SU-DHL-6 (cell line): ENCODE measurements around the gene NPAP1.
"Not testable (repeated sequence)": the region's sequence is repeated elsewhere in the genome, so short reads cannot be mapped to it uniquely, and the experiment has no call there.

ENCODE experiments used
- H2AFZ ChIP-seq: fragments of 200-600 bp; sonication (generic); 2 replicates; pipeline ENCODE4 v1.6.1; 2014; ENCODE audit warnings: low read depth, mild to moderate bottlenecking, moderate library complexity, mixed read lengths, antibody characterized with exemption, low read length; ENCODE audit not compliant: severe bottlenecking
- H3F3A ChIP-seq: fragments of 200-600 bp; shearing (Covaris generic); 2 replicates; pipeline ENCODE4 v1.6.0; 2016; ENCODE audit warnings: antibody characterized with exemption, mild to moderate bottlenecking; ENCODE audit not compliant: insufficient read depth
- H3K27ac ChIP-seq: fragments of 200-600 bp; sonication (generic); 2 replicates; pipeline ENCODE4 v1.5.1; 2016; ENCODE audit warnings: low read depth, mild to moderate bottlenecking, low read length, moderate library complexity, mixed read lengths
- H3K27me3 ChIP-seq: fragments of 200-600 bp; sonication (generic), shearing (Covaris generic); 2 replicates; pipeline ENCODE4 v1.6.0; 2014; ENCODE audit warnings: mild to moderate bottlenecking, low read length
- H3K36me3 ChIP-seq: fragments of 200-600 bp; sonication (generic); 2 replicates; pipeline ENCODE4 v1.6.1; 2014; ENCODE audit warnings: mild to moderate bottlenecking, low read length, mixed read lengths
- H3K4me2 ChIP-seq: fragments of 300-600, 200-600 bp; shearing (Covaris generic), sonication (generic); 2 replicates; pipeline ENCODE4 v1.6.0; 2014; ENCODE audit warnings: low read length, low read depth, mild to moderate bottlenecking; ENCODE audit not compliant: poor library complexity, severe bottlenecking
- H3K4me3 ChIP-seq: fragments of 200-600 bp; sonication (generic); 2 replicates; pipeline ENCODE4 v1.5.1; 2014; ENCODE audit warnings: antibody characterized with exemption, low read length, mild to moderate bottlenecking, mixed read lengths; ENCODE audit not compliant: insufficient read depth, poor library complexity, severe bottlenecking
- H3K79me2 ChIP-seq: fragments of 200-600 bp; sonication (generic); 2 replicates; pipeline ENCODE4 v1.6.1; 2014; ENCODE audit warnings: mild to moderate bottlenecking, low read length, moderate library complexity; ENCODE audit not compliant: insufficient read depth
- H3K9ac ChIP-seq: fragments of 200-600 bp; sonication (generic); 2 replicates; pipeline ENCODE4 v1.7.0; 2014; ENCODE audit warnings: mild to moderate bottlenecking, low read length
- H3K9me2 ChIP-seq: fragments of 200-600 bp; sonication (generic); replicated peaks from 2 replicates; pipeline ENCODE4 v1.6.1; 2014; ENCODE audit warnings: low read length; ENCODE audit not compliant: insufficient read depth
- H3K9me3 ChIP-seq: fragments of 200-600 bp; sonication (generic); 2 replicates; pipeline ENCODE4 v1.6.1; 2014; ENCODE audit warnings: low read length, mixed read lengths; ENCODE audit not compliant: insufficient read depth
- H4K20me1 ChIP-seq: fragments of 200-600 bp; sonication (generic); 2 replicates; pipeline ENCODE4 v1.6.1; 2014; ENCODE audit warnings: low read depth, mild to moderate bottlenecking, antibody characterized with exemption, low read length, moderate library complexity, mixed read lengths
- CTCF ChIP-seq: fragments of 200-600 bp; sonication (generic); IDR thresholded peaks from one replicate; pipeline ENCODE4 v1.5.1; 2017; ENCODE audit warnings: antibody characterized with exemption, mild to moderate bottlenecking, low read length, moderate library complexity; ENCODE audit not compliant: insufficient read depth, poor library complexity, severe bottlenecking
- EZH2phosphoT487 ChIP-seq: fragments of 200-600 bp; sonication (generic), shearing (Covaris generic); conservative IDR thresholded peaks from 2 replicates; pipeline ENCODE4 v1.6.1; 2018; ENCODE audit warnings: mild to moderate bottlenecking, antibody characterized with exemption, low read length, moderate library complexity, mixed read lengths

The NPAP1 gene

GRCh38 chr15:24675332-24676144, at the start of gene NPAP1:
NPAP1 (plus strand) TSS chr15:24675775; CDS start chr15:24675868, 93 bp downstream.
- Histone ChIP-seq H3K9ac (no peak within 1 kb of the TSS), H3K27me3 (no peaks in the 10 kb centered on the region), H3K9me3 (no peaks in the 10 kb centered on the region), H3K27ac (no peak within 1 kb of the TSS), H3K4me2 (no peak within 1 kb of the TSS), H4K20me1 (no peaks in the 10 kb centered on the region), H3K36me3 (no peaks in the 10 kb centered on the region), H2AFZ (no peak within 1 kb of the TSS), H3K9me2 (no peaks in the 10 kb centered on the region), H3K79me2 (no peaks in the 10 kb centered on the region), H3F3A (no peaks in the 10 kb centered on the region), H3K4me3 (no peak within 1 kb of the TSS)
- no peak for TF ChIP-seq EZH2phosphoT487
- no peak for TF ChIP-seq CTCF

- H3K4me2 ChIP-seq, result no peak overlapping the region
- TF ChIP-seq EZH2phosphoT487 (no peak), CTCF (no peak)
Measured at GRCh38 chr15:24627443-24627842, 48.1 kb upstream of the NPAP1 start.

GRCh38 chr15:24633082-24633481, 42.5 kb upstream of the NPAP1 start:
- H3K27me3 ChIP-seq, result no peaks in the 10 kb centered on the region
- H2AFZ ChIP-seq, result no peak overlapping the region
- H3K9me2 ChIP-seq, result no peaks in the 10 kb centered on the region
- H3K4me2 ChIP-seq, result no peak overlapping the region
- H4K20me1 ChIP-seq, result no peaks in the 10 kb centered on the region
- H3K27ac ChIP-seq, result no peak overlapping the region
- no peaks in the 10 kb centered on the region for H3K79me2 ChIP-seq
- H3K36me3 ChIP-seq, result no peaks in the 10 kb centered on the region
- peaks cover 13% of the 10 kb centered on the region; the same call in 1 of the 2 replicates for H3K9me3 ChIP-seq
- no peak overlapping the region for H3K4me3 ChIP-seq
- TF ChIP-seq EZH2phosphoT487 (no peak), CTCF (no peak)
- H3K9ac ChIP-seq, result no peak overlapping the region
- no peaks in the 10 kb centered on the region for H3F3A ChIP-seq

More at GRCh38 chr15:24627443-24627842, 48.1 kb upstream of the NPAP1 start:
- Histone ChIP-seq H3K36me3 (no peaks in the 10 kb centered on the region), H3K9ac (no peak overlapping the region), H4K20me1 (no peaks in the 10 kb centered on the region), H3K9me3 (0 out of 2 replicates have a peak, but pooled peaks cover 1% of the 10 kb centered on the region), H3K9me2 (no peaks in the 10 kb centered on the region), H2AFZ (no peak overlapping the region), H3K4me3 (no peak overlapping the region), H3F3A (no peaks in the 10 kb centered on the region), H3K79me2 (no peaks in the 10 kb centered on the region), H3K27me3 (no peaks in the 10 kb centered on the region), H3K27ac (no peak overlapping the region)

GRCh38 chr15:24639412-24639811, 36.2 kb upstream of the NPAP1 start:
- H2AFZ ChIP-seq, H3K27ac ChIP-seq, H3K4me3 ChIP-seq, H3F3A ChIP-seq, H3K9me2 ChIP-seq, H3K9ac ChIP-seq, H3K36me3 ChIP-seq, H3K79me2 ChIP-seq, H3K4me2 ChIP-seq, H3K9me3 ChIP-seq, H3K27me3 ChIP-seq, H4K20me1 ChIP-seq: not testable (repeated sequence)
